Endothelial cell of umbilical vein (primary cell): ENCODE measurements around the gene MRPL38. TPM values are rescaled to one million over a fixed set of nuclear protein-coding genes. Genes with fewer than 3 reads are reported as not detected.

ENCODE experiments used
- BruUV-seq: library from RNA; stranded (reverse); fragments of 400-500 nt; replicated peaks from 2 replicates; lab custom pipeline; 2021; lab: Mats Ljungman, UMichigan
- CTCF ChIA-PET: fragments of 300-600, 350-600 bp; sonication (Branson Sonifier 250); formaldehyde crosslinking; loops from one replicate; lab custom pipeline; 2021; ENCODE audit warnings: antibody characterized with exemption, inconsistent platforms; lab: Charles Lee
- POLR2A ChIA-PET: fragments of 300-600, 350-600 bp; sonication (Branson Sonifier 250); formaldehyde crosslinking; loops from one replicate; lab custom pipeline; 2021; ENCODE audit warnings: antibody characterized with exemption, inconsistent platforms; lab: Charles Lee
- DNase-seq: peaks from one replicate; pipeline ENCODE4 v3.0.0-alpha.2; 2011; ENCODE audit warnings: low read depth, low spot score
- FAIRE-seq: peaks from 2 replicates; lab custom pipeline; 2011; peaks lifted over from hg19 to GRCh38; lab: Jason Lieb, UNC
- H2AFZ ChIP-seq: 2 replicates; pipeline ENCODE4 v1.6.0; 2012; ENCODE audit warnings: low read depth, low read length, control low read depth, inconsistent platforms
- H3K27ac ChIP-seq: 2 replicates; pipeline ENCODE4 v1.5.1; 2011; ENCODE audit warnings: low read depth, mild to moderate bottlenecking, control low read depth, low read length, moderate library complexity; ENCODE audit not compliant: insufficient read depth
- H3K27me3 ChIP-seq, 2 experiments: 2 replicates each; pipeline versions ENCODE4 v1.6.0 to v1.6.1; 2011; ENCODE audit warnings: low read length in 2 of 2, mixed read lengths in 1 of 2; ENCODE audit not compliant: control insufficient read depth in 2 of 2, insufficient read depth in 2 of 2
- H3K36me3 ChIP-seq, 2 experiments: 2 replicates in 1 of 2; 3 replicates in 1 of 2; pipeline ENCODE4 v1.5.1; 2011; ENCODE audit warnings: low read length in 2 of 2, mild to moderate bottlenecking in 1 of 2, moderate library complexity in 1 of 2; ENCODE audit not compliant: control insufficient read depth in 2 of 2, insufficient read depth in 2 of 2; ENCODE audit errors: extremely low read depth in 1 of 2
- H3K4me1 ChIP-seq: 3 replicates; pipeline ENCODE4 v1.5.1; 2011; ENCODE audit warnings: mild to moderate bottlenecking, low read length; ENCODE audit not compliant: control insufficient read depth, insufficient read depth; ENCODE audit errors: extremely low read depth
- H3K4me2 ChIP-seq: 2 replicates; pipeline ENCODE4 v1.6.1; 2011; ENCODE audit warnings: low read length, control low read depth, mixed read lengths; ENCODE audit not compliant: insufficient read depth
- H3K4me3 ChIP-seq, 3 experiments: fragments of 200-600 bp in 1 of 3; sonication (generic), shearing (Covaris generic) in 1 of 3; replicated peaks in 1 of 3; 2 replicates each; pipeline ENCODE4 v1.5.1; 2011 to 2016; ENCODE audit warnings: control low read depth in 3 of 3, low read length in 3 of 3, mild to moderate bottlenecking in 2 of 3, inconsistent platforms in 1 of 3, low read depth in 1 of 3, moderate library complexity in 1 of 3; ENCODE audit not compliant: insufficient read depth in 1 of 3
- H3K79me2 ChIP-seq: 2 replicates; pipeline ENCODE4 v1.6.0; 2012; ENCODE audit warnings: low read length, inconsistent platforms; ENCODE audit not compliant: control insufficient read depth, insufficient read depth
- H3K9ac ChIP-seq: replicated peaks from 2 replicates; pipeline ENCODE3; 2011; ENCODE audit warnings: low read length, control low read depth; ENCODE audit not compliant: insufficient read depth; ENCODE audit errors: extremely low read depth
- H3K9me1 ChIP-seq: replicated peaks from 3 replicates; pipeline ENCODE4 v1.6.0; 2011; ENCODE audit warnings: mild to moderate bottlenecking, low read length; ENCODE audit not compliant: control insufficient read depth, insufficient read depth; ENCODE audit errors: extremely low read depth
- H3K9me3 ChIP-seq: replicated peaks from 2 replicates; pipeline ENCODE4 v1.5.1; 2012; ENCODE audit warnings: low read length, inconsistent platforms; ENCODE audit not compliant: control insufficient read depth, insufficient read depth
- H4K20me1 ChIP-seq: replicated peaks from 2 replicates; pipeline ENCODE3; 2011; ENCODE audit warnings: mild to moderate bottlenecking, low read length; ENCODE audit not compliant: control insufficient read depth, insufficient read depth; ENCODE audit errors: extremely low read depth
- CTCF ChIP-seq, 2 donors: IDR thresholded peaks; 1 replicate in 1 of 2; 2 replicates in 1 of 2; pipeline ENCODE4 v1.5.1; 2011; ENCODE audit warnings: low read length in 2 of 2, mild to moderate bottlenecking in 2 of 2, moderate library complexity in 2 of 2, control low read depth in 1 of 2, inconsistent platforms in 1 of 2, low read depth in 1 of 2; ENCODE audit not compliant: insufficient read depth in 1 of 2; ENCODE audit errors: extremely low read depth in 1 of 2
- EZH2 ChIP-seq: IDR thresholded peaks from 2 replicates; pipeline ENCODE4 v1.6.1; 2012; ENCODE audit warnings: borderline replicate concordance, low read depth, mild to moderate bottlenecking, moderate library complexity, low read length, inconsistent platforms; ENCODE audit not compliant: severe bottlenecking
- FOS ChIP-seq: IDR thresholded peaks from 2 replicates; pipeline ENCODE4 v1.6.1; 2011; ENCODE audit warnings: mild to moderate bottlenecking, low read length, moderate library complexity, borderline replicate concordance; ENCODE audit not compliant: insufficient read depth
- GATA2 ChIP-seq: IDR thresholded peaks from 2 replicates; pipeline ENCODE4 v1.7.0; 2011; ENCODE audit warnings: low read depth, mild to moderate bottlenecking, moderate library complexity, mixed read lengths, low read length; ENCODE audit not compliant: insufficient read length, insufficient read depth
- JUN ChIP-seq: IDR thresholded peaks from 2 replicates; pipeline ENCODE4 v1.6.1; 2011; ENCODE audit warnings: borderline replicate concordance, low read depth; ENCODE audit not compliant: insufficient read length, insufficient read depth
- MAX ChIP-seq: IDR thresholded peaks from 2 replicates; pipeline ENCODE4 v1.6.1; 2011; ENCODE audit not compliant: insufficient read depth, insufficient read length
- MYC ChIP-seq: IDR thresholded peaks from one replicate; pipeline ENCODE4 v1.6.1; 2011; ENCODE audit warnings: mild to moderate bottlenecking, low read depth, low read length
- POLR2A ChIP-seq: IDR thresholded peaks from 2 replicates; pipeline ENCODE4 v1.6.1; 2012; ENCODE audit warnings: low read depth, mild to moderate bottlenecking, control low read depth, low read length
- POLR2AphosphoS5 ChIP-seq: IDR thresholded peaks from 2 replicates; pipeline ENCODE4 v1.6.1; 2012; ENCODE audit warnings: low read depth, mild to moderate bottlenecking, control low read depth, low read length, moderate library complexity; ENCODE audit not compliant: insufficient read depth
- dilution Hi-C: fragments of 300-500 bp; cut with MboI; formaldehyde crosslinking; loops from one replicate; pipeline ENCODE4 v1.15.0; 2019; ENCODE audit warnings: low sequenced_read_pairs; ENCODE audit not compliant: extremely low pct_ligation_motif_present
- intact Hi-C: fragments of 100-400 bp; cut with micrococcal nuclease; formaldehyde crosslinking; loops from one replicate; pipeline ENCODE4 v1.10.0; 2022
- polyA plus RNA-seq, 4 experiments: library from polyadenylated mRNA; depleted of rRNA in 3 of 4; stranded (reverse) in 3 of 4; unstranded in 1 of 4; fragments of >200 nt; gene quantifications; 2 replicates each; pipeline versions ENCODE4 v1.2.1 to v1.2.3, GENCODE V29; 2011 to 2012; ENCODE audit warnings: missing spikeins in 1 of 4
- total RNA-seq: library from RNA; stranded (reverse); gene quantifications from 2 replicates; pipeline ENCODE4 v1.2.3, GENCODE V29; 2021

Gene MRPL38
- total and polyA plus RNA-seq, 2 donors (not counting 3 experiments of a cell fraction or from before 2014, with no cell fraction given): 82.7 to 93.8 TPM

- no peak for DNase-seq
- ChIA-PET POLR2A (no interaction called here), CTCF (no interaction called here)
- TF ChIP-seq CTCF (IDR thresholded peaks at IDR 0.05; ENCODE audit: extremely low read depth in 1 of 2, insufficient read depth in 1 of 2, low read depth in 1 of 2, low read length in 2 of 2) (no peak), MYC (no peak), POLR2AphosphoS5 (no peak), POLR2A (no peak), JUN (no peak), FOS (no peak), MAX (no peak), GATA2 (no peak), EZH2 (no peak)
- Histone ChIP-seq H2AFZ (no peak overlapping the region), H3K9ac (no peak overlapping the region), H3K4me2 (no peak overlapping the region), H3K27me3 (no peaks in the 10 kb centered on the region), H3K4me1 (no peaks in the 10 kb centered on the region), H3K9me3 (no peaks in the 10 kb centered on the region), H4K20me1 (no peaks in the 10 kb centered on the region), H3K4me3 (no peak overlapping the region), H3K9me1 (no peaks in the 10 kb centered on the region), H3K27ac (no peak overlapping the region), H3K79me2 (no peaks in the 10 kb centered on the region), H3K36me3 (no peaks in the 10 kb centered on the region)
- intact Hi-C loops (no loop called here), dilution Hi-C loops (no loop called here)
- BruUV-seq: no TSS peak
- FAIRE-seq: no peak
Measured at GRCh38 chr17:75922173-75922961, 17.7 kb upstream of the MRPL38 start.
